Trophoblast cell (in vitro differentiated cells and primary cell): ENCODE measurements around the gene DDX5.
"Not testable (repeated sequence)": the region's sequence is repeated elsewhere in the genome, so short reads cannot be mapped to it uniquely, and the experiment has no call there.

ENCODE experiments used
- DNase-seq, 2 donors: peaks; one replicate each; pipeline ENCODE4 v3.0.0-alpha.2; 2016
- H2AFZ ChIP-seq: 2 replicates; pipeline ENCODE4 v1.6.1; 2013; ENCODE audit warnings: low read length, moderate library complexity, mild to moderate bottlenecking; ENCODE audit not compliant: insufficient read depth, poor library complexity
- H2AK5ac ChIP-seq: 2 replicates; pipeline ENCODE4 v1.6.1; 2013; ENCODE audit warnings: mild to moderate bottlenecking, low read length
- H2BK120ac ChIP-seq: 2 replicates; pipeline ENCODE4 v1.6.1; 2013; ENCODE audit warnings: low read length, mild to moderate bottlenecking, moderate library complexity; ENCODE audit not compliant: insufficient read depth, poor library complexity
- H2BK12ac ChIP-seq: 2 replicates; pipeline ENCODE4 v1.6.1; 2013; ENCODE audit warnings: mild to moderate bottlenecking, low read length, moderate library complexity
- H2BK5ac ChIP-seq: 2 replicates; pipeline ENCODE4 v1.6.1; 2013; ENCODE audit warnings: low read length, low read depth, moderate library complexity, mild to moderate bottlenecking; ENCODE audit not compliant: poor library complexity
- H3K14ac ChIP-seq: 2 replicates; pipeline ENCODE4 v1.6.1; 2013; ENCODE audit warnings: mild to moderate bottlenecking, low read length
- H3K18ac ChIP-seq: 2 replicates; pipeline ENCODE4 v1.6.1; 2013; ENCODE audit warnings: mild to moderate bottlenecking, low read length
- H3K23ac ChIP-seq: 2 replicates; pipeline ENCODE4 v1.6.1; 2013; ENCODE audit warnings: low read length
- H3K27ac ChIP-seq: 2 replicates; pipeline ENCODE4 v1.5.1; 2013; ENCODE audit warnings: low read depth, mild to moderate bottlenecking, inconsistent platforms, low read length, moderate library complexity
- H3K27me3 ChIP-seq: 2 replicates; pipeline ENCODE4 v1.6.1; 2013; ENCODE audit warnings: inconsistent platforms, mild to moderate bottlenecking, low read length, moderate library complexity; ENCODE audit not compliant: insufficient read depth
- H3K36me3 ChIP-seq, 2 experiments: 1 replicate in 1 of 2; 2 replicates in 1 of 2; pipeline ENCODE4 v1.6.1; 2013; ENCODE audit warnings: low read length in 2 of 2, mild to moderate bottlenecking in 2 of 2, moderate library complexity in 1 of 2; ENCODE audit not compliant: insufficient read depth in 2 of 2, control insufficient read depth in 1 of 2
- H3K4ac ChIP-seq: 2 replicates; pipeline ENCODE4 v1.6.1; 2013; ENCODE audit warnings: low read depth, mild to moderate bottlenecking, low read length, moderate library complexity
- H3K4me1 ChIP-seq, 2 experiments: 1 replicate in 1 of 2; 2 replicates in 1 of 2; pipeline ENCODE4 v1.6.1; 2013; ENCODE audit warnings: low read length in 2 of 2, mild to moderate bottlenecking in 2 of 2, moderate library complexity in 1 of 2; ENCODE audit not compliant: insufficient read depth in 2 of 2, control insufficient read depth in 1 of 2
- H3K4me2 ChIP-seq: 2 replicates; pipeline ENCODE4 v1.6.1; 2013; ENCODE audit warnings: inconsistent platforms, mild to moderate bottlenecking, low read length, moderate library complexity
- H3K4me3 ChIP-seq: 2 replicates; pipeline ENCODE4 v1.5.1; 2013; ENCODE audit warnings: mild to moderate bottlenecking, low read depth, low read length, inconsistent platforms
- H3K79me1 ChIP-seq: one replicate; pipeline ENCODE4 v1.6.1; 2013; ENCODE audit warnings: low read length
- H3K79me2 ChIP-seq: 2 replicates; pipeline ENCODE4 v1.6.1; 2013; ENCODE audit warnings: low read length, mild to moderate bottlenecking; ENCODE audit not compliant: control insufficient read depth, insufficient read depth, poor library complexity
- H3K9ac ChIP-seq: 2 replicates; pipeline ENCODE4 v1.6.1; 2013; ENCODE audit warnings: mild to moderate bottlenecking, low read length
- H3K9me3 ChIP-seq: 2 replicates; pipeline ENCODE4 v1.6.1; 2013; ENCODE audit warnings: low read depth, mild to moderate bottlenecking, control low read depth, inconsistent platforms, low read length; ENCODE audit not compliant: insufficient read depth
- H4K12ac ChIP-seq: 2 replicates; pipeline ENCODE4 v1.6.1; 2013; ENCODE audit warnings: low read depth, mild to moderate bottlenecking, low read length, moderate library complexity
- H4K8ac ChIP-seq: 2 replicates; pipeline ENCODE4 v1.6.1; 2013; ENCODE audit warnings: low read depth, mild to moderate bottlenecking, low read length, moderate library complexity
- H4K91ac ChIP-seq: one replicate; pipeline ENCODE4 v1.6.1; 2013; ENCODE audit warnings: low read depth, mild to moderate bottlenecking, low read length, moderate library complexity
- WGBS: extraction: QIAGEN DNeasy Blood & Tissue Kit; methylation state at CpG from one replicate; pipeline ENCODE4 v1.1.7; 2013; ENCODE audit warnings: missing lambda C conversion rate; ENCODE audit not compliant: insufficient read length, insufficient coverage; ENCODE audit errors: extremely low coverage; 5-methylcytosine and 5-hydroxymethylcytosine counted together

The DDX5 gene

DNA sequence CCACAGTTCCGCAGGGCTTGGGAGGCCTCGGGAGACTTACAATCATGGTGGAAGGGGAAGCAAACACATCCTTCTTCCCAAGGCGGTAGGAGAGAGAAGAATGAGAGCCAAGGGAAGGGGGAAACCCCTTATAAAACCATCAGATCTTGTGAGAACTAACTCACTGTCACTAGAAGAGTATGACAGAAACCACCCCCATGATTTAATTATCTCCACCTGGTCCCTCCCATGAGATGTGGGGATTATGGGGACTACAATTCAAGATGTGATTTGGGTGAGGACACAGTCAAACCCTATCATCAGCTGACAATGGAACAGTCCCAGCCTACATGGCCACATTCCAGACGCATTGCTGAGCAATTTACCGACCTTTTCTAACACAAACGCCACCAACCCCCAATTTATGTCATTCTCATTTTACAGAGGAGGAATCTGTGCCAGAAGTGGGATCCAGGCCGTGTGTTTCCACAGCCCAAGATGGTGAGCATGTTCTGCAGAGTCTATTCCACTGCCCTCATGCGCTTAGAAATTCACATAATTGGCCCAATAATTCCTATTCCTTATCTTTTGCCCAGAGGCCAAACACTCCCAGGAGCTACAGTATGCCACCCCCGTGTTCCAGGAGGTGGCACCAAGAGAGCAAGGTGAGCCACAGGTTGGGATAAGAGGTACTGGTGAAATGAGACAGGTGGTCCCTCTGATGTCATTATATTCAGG lies 39.9 kb downstream of the DDX5 start:
- H3K9me3 ChIP-seq, result no peaks in the 10 kb centered on the region
- H3K23ac ChIP-seq, result no peak overlapping the region
- H3K79me1 ChIP-seq, result no peaks in the 10 kb centered on the region
- H3K4ac ChIP-seq, result no peak overlapping the region
- no peak overlapping the region for H3K18ac ChIP-seq
- H2BK5ac ChIP-seq, result no peak overlapping the region
- no peaks in the 10 kb centered on the region for H3K27me3 ChIP-seq
- no peak overlapping the region for H3K14ac ChIP-seq
- DNase-seq, result peak; percentile 57 to 88
- no peak overlapping the region for H3K4me2 ChIP-seq
- H2AK5ac ChIP-seq, result no peak overlapping the region
- no peaks in the 10 kb centered on the region for H3K36me3 ChIP-seq
- peaks cover 0 to 4% of the 10 kb centered on the region in 2 experiments for H3K4me1 ChIP-seq
- H2AFZ ChIP-seq, result no peak overlapping the region
- H3K79me2 ChIP-seq, result no peaks in the 10 kb centered on the region
- no peak overlapping the region for H3K4me3 ChIP-seq
- H2BK120ac ChIP-seq, result no peak overlapping the region
- no peak overlapping the region for H4K91ac ChIP-seq
- no peak overlapping the region for H4K8ac ChIP-seq
- WGBS, result no CpG with 5 or more reads among the region's 9 CpGs
- H3K27ac ChIP-seq, result no peak overlapping the region
- H2BK12ac ChIP-seq, result no peak overlapping the region
- no peak overlapping the region for H3K9ac ChIP-seq
- H4K12ac ChIP-seq, result no peak overlapping the region

DNA sequence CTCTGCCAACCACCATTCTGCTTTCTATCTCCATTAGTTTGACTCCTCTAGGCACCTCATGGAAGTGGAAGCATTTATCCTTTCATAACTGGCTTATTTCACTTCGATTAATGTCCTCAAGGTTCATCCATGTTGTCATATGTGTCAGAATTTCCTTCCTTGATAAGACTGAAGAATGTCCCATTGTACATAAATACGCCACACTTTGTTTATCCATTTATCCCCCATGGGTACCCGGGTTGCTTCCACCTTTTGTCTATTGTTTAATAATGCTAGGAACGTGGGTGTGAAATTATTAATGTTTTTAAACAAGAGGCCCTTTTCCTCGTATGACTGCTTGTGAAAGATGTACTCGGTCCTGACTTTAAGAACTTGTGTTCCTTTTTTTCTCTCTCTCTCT lies 44.3 kb downstream of the DDX5 start:
- WGBS, result no CpG with 5 or more reads among the region's 6 CpGs
- Histone ChIP-seq H3K27me3 (no peaks in the 10 kb centered on the region), H4K8ac (no peak overlapping the region)

DNA sequence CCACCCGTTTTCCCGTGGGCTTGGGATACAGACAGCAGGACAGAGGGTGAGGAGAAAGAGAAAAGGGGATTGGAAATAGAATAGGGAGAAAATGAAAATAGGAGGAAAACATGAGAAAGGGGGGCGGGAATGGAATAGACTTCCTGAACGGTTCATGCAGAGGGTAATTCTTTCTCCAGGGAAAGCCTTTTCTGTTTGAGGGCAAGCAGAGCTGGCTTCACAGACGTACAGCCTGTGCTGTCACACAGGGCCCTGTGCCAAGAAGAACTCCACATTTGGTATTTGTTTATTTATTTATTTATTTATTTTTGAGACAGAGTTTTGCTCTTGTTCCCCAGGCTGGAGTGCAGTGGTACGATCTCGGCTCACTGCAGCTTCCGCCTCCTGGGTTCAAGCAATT lies 45.1 kb downstream of the DDX5 start:
- no peak overlapping the region for H4K12ac ChIP-seq
- no peaks in the 10 kb centered on the region for H3K36me3 ChIP-seq
- no peak overlapping the region for H3K14ac ChIP-seq
- H2BK12ac ChIP-seq, result no peak overlapping the region
- H4K8ac ChIP-seq, result no peak overlapping the region
- no peak overlapping the region for H2BK120ac ChIP-seq
- DNase-seq, result no peak
- H3K4me3 ChIP-seq, result no peak overlapping the region
- no peaks in the 10 kb centered on the region for H3K79me1 ChIP-seq
- H3K27me3 ChIP-seq, result no peaks in the 10 kb centered on the region
- H3K4ac ChIP-seq, result no peak overlapping the region
- H2BK5ac ChIP-seq, result no peak overlapping the region
- H3K79me2 ChIP-seq, result no peaks in the 10 kb centered on the region
- peaks cover 0 to 2% of the 10 kb centered on the region in 2 experiments for H3K4me1 ChIP-seq
- no peak overlapping the region for H2AFZ ChIP-seq
- H3K18ac ChIP-seq, result no peak overlapping the region
- no peak overlapping the region for H2AK5ac ChIP-seq
- no peaks in the 10 kb centered on the region for H3K9me3 ChIP-seq
- H3K27ac ChIP-seq, result no peak overlapping the region
- H3K4me2 ChIP-seq, result no peak overlapping the region
- 100% methylated on average over 1 of the region's 8 CpGs for WGBS
- H3K9ac ChIP-seq, result no peak overlapping the region
- H3K23ac ChIP-seq, result no peak overlapping the region
- H4K91ac ChIP-seq, result no peak overlapping the region

More for the DNA sequence above, 44.3 kb downstream of the DDX5 start:
- no peak overlapping the region for H4K91ac ChIP-seq
- H3K79me2 ChIP-seq, result no peaks in the 10 kb centered on the region
- H3K4me1 ChIP-seq, result peaks cover 2 to 4% of the 10 kb centered on the region in 2 experiments
- no peak overlapping the region for H3K27ac ChIP-seq
- H4K12ac ChIP-seq, result no peak overlapping the region
- H3K36me3 ChIP-seq, result no peaks in the 10 kb centered on the region
- H3K4ac ChIP-seq, result no peak overlapping the region
- no peak overlapping the region for H3K4me2 ChIP-seq
- no peak overlapping the region for H3K23ac ChIP-seq
- H3K18ac ChIP-seq, result no peak overlapping the region
- no peaks in the 10 kb centered on the region for H3K79me1 ChIP-seq
- no peak for DNase-seq
- no peak overlapping the region for H2BK12ac ChIP-seq
- H2AK5ac ChIP-seq, result no peak overlapping the region
- no peak overlapping the region for H2AFZ ChIP-seq
- no peak overlapping the region for H2BK5ac ChIP-seq
- no peak overlapping the region for H3K14ac ChIP-seq
- H3K4me3 ChIP-seq, result no peak overlapping the region
- no peak overlapping the region for H2BK120ac ChIP-seq
- H3K9me3 ChIP-seq, result no peaks in the 10 kb centered on the region
- H3K9ac ChIP-seq, result no peak overlapping the region

DNA sequence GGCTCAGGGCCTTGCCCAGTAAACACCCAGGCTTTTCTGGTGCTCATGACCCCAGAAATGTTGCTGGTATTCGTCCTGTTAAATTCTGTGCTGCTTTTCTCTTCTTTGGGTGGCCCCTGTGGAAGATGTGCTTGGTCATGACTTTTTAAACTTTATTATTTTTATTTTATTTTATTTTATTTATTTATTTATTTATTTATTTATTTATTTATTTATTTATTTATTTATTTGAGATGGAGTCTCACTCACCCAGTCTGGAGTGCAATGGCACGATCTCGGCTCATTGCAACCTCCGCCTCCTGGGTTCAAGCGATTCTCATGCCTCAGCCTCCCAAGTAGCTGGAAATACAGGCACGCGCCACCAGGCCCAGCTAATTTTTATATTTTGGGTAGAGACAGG lies 46.3 kb downstream of the DDX5 start:
- H3K27me3 ChIP-seq, H3K79me1 ChIP-seq, H2BK5ac ChIP-seq, H2AFZ ChIP-seq, H3K27ac ChIP-seq, H3K9me3 ChIP-seq, H3K4me2 ChIP-seq, H3K4me3 ChIP-seq, H3K9ac ChIP-seq, H4K12ac ChIP-seq, H2BK120ac ChIP-seq, H3K36me3 ChIP-seq, H2AK5ac ChIP-seq, H3K79me2 ChIP-seq, H3K14ac ChIP-seq, H4K8ac ChIP-seq, H3K4me1 ChIP-seq, H4K91ac ChIP-seq, H3K23ac ChIP-seq, H2BK12ac ChIP-seq, DNase-seq, H3K18ac ChIP-seq, H3K4ac ChIP-seq: not testable (repeated sequence)
- WGBS, result no CpG with 5 or more reads among the region's 7 CpGs
